ENCODE results near the gene CYB5D1. TPM values are rescaled to one million over a fixed set of nuclear protein-coding genes. Genes with fewer than 3 reads are reported as not detected.

CYB5D1 gene
- total RNA-seq, 1 experiment from 2014 or later = 6.1 TPM

DNA sequence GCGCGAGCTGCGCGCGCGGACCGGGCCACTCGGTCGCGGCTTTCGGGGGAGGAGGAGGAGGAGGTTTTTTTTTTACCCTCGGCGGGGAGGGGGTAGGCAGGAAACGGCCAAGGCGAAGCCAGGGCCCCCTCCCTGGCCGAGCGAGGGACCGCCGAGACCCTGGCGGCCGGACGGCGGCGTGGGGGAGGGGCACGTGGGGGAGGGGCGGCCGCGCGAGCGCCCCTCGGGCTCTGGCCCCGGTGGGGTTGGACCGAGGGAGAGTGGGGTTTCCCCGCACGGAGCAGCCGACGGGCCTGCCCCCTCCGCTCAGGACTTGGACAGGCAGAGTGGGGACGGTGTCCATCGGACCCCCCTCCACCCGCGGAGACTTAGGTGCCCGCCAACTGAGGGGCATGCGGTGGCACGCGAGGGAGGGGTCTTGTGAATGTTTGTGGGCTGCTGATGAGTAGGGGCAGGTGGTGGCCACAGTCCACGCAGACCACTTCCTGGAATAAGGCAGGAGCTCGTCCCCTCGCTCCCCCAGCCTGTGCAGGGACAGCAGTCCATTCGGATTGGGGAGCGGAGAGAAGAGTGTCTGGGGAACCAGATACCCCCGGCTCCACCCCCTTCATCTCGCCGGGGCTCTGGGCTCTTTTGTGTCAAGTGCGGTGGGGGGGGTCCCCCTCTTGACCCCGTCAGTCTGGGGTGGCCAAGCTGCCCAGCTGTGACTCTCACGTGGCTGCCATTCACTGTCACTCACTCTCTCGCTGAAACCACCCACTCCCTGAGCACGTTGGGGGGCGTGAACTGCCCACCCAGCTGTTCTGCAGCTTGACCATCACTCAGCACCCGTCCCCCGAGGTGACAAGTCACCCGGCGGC is 27.8 kb downstream of the CYB5D1 start:
- peak; percentile 57 for DNase-seq (ENCODE audit: low read depth)

DNA sequence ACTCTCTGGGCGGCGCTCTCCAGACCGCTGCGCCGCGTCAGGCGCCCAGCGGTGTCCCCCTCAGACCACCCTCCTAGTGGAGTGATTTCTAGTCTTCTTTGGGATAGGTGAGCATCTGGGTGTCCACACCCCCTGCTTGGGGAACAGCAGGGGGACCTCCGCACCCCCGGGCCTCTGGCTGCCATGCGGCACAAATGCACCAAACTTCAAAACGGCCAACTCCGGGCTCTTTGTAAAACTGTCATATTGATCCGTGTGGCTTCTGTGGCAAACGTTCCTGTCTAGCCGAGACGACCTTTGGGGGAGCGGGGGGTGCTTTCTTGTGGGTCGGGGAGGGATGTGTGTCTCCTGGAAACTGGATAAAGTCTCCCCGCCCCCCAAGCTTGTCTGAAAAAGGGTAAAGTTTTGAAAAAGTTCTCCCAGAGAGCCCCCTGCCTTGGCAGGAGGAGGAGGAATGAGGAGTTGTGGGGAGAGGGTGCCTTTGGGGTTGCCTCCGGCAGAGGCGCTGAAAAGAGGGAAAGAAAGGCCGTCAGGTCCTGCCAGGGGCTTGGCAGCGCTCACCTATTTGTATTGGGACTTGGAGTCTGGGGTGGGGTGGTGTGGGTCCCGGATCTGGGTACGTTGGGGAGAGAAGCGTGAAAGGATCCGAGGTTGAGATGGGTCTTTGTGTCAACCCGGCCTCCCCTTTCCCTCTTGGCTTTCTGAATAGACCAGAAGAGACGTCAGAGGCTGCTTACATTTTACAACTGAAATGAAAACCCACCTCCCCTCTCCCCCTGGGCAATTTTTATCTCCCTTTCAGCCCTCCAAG is 28.6 kb downstream of the CYB5D1 start:
- DNase-seq (ENCODE audit: low read depth) = peak; percentile 11

DNA sequence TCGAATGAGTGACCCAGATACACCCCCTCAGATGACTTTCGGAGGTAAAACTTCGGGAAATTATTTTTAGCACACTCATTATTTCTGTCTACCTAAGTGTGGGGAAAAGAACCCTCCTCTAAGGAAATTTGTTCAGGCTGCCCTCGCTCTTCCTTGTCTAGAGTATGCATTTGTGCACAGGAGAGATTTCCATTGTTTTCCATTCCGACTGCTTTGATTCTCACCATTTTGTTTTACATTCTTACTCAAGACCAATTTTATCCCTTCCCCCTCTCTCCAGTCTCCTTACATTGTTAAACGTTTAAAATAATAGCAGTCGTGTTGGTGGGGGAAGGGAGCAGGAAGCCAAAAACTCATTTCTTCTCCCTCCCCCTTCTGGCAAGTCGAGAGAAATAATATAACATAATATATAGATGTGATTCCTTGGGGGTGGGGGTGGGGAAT is 29.3 kb downstream of the CYB5D1 start:
- DNase-seq (ENCODE audit: low read depth) = no peak

GRCh38 chr17:7887482-7888183 is 29.8 kb downstream of the CYB5D1 start:
- DNase-seq (ENCODE audit: low read depth) = peak; percentile 94

GRCh38 chr17:7888184-7888920 is 30.5 kb downstream of the CYB5D1 start, which contains the start of gene CHD3:
CHD3 (plus strand) TSS chr17:7888789; CDS start chr17:7889001, 212 bp downstream.
- peak; percentile 9 for DNase-seq (ENCODE audit: low read depth)

DNA sequence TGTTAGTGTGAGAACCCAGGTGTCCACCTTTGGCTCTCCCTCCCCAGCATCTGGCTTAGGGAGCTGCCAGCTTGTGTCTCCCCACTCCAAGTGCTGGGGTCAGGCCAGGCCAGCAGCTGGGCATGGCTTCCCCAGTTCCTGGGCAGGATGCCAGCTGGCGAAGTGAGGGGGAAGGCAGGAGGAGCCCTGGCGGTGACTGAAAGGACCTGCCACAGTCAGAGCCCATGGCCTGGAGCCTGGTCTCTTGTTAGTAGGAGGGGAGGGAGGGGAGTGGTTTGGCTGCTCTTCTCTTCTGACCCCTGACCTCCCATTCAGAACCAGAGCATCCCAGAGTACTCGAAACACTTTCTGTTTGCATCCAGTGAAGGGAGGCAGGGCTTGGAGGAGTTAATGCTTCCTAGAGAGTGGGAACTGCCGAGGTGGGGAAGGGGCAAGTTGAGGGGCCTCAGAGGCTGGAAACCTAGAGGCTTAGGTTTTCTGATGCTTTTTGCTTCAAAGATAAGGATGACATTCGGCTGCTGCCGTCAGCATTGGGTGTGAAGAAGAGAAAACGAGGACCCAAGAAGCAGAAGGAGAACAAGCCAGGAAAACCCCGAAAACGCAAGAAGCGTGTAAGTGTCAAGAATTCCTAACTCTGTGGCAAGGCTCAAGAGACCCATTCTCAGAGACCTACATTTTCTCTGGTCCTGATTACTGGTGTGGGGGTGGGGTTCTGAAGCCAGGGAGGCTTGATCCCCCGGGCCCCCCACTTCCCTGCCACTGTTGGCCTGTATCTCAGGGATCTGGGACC is 31.6 kb downstream of the CYB5D1 start:
- DNase-seq (ENCODE audit: low read depth) = peak; percentile 97

- DNase-seq (ENCODE audit: low read depth) = no peak
Observed at GRCh38 chr17:7893187-7893880, 35.5 kb downstream of the CYB5D1 start.

- no peak for DNase-seq (ENCODE audit: low read depth)
Observed at GRCh38 chr17:7894226-7894625, 36.4 kb downstream of the CYB5D1 start.

- no peak for DNase-seq (ENCODE audit: low read depth)
Observed at GRCh38 chr17:7894866-7895265, 37.1 kb downstream of the CYB5D1 start.

- DNase-seq (ENCODE audit: low read depth) = no peak
Observed at GRCh38 chr17:7897090-7897489, 39.3 kb downstream of the CYB5D1 start.

GRCh38 chr17:7897773-7898172 is 40.0 kb downstream of the CYB5D1 start:
- DNase-seq (ENCODE audit: low read depth) = peak; percentile 61

DNA sequence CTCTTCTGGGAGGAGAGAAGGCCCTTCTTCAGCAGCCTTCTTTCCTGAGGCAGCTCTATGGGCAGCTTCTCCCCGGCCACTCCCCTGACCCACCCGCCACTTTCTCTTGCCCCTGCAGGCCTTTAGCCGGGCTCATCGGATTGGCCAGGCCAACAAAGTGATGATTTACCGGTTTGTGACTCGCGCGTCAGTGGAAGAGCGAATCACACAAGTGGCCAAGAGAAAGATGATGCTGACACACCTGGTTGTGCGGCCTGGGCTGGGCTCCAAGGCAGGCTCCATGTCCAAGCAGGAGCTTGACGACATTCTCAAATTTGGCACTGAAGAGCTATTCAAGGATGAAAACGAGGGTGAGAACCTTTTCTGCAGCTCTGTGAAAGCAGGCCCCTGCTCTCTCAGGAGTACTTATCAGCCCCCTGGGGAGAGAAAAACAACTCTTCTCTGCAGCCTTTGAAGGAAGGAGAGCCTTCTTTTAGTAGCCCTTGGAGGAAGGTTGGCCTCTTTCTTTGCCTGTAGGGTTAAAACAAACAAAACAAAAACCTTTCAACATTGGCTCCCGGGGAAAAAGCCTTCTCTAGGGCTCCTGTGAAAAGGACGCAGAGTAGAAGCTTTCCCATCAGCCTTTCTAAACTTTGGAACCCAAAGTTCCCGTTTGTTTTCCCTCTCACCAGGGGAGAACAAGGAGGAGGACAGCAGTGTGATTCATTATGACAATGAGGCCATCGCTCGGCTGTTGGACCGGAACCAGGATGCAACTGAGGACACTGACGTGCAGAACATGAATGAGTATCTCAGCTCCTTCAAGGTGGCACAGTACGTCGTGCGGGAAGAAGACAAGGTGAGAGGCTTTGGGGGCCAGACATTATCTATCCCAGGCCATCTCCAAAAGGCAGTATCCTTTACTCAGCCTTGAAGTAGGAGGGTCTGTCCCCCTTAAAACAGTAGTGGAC is 45.6 kb downstream of the CYB5D1 start:
- no peak for DNase-seq (ENCODE audit: low read depth)

DNA sequence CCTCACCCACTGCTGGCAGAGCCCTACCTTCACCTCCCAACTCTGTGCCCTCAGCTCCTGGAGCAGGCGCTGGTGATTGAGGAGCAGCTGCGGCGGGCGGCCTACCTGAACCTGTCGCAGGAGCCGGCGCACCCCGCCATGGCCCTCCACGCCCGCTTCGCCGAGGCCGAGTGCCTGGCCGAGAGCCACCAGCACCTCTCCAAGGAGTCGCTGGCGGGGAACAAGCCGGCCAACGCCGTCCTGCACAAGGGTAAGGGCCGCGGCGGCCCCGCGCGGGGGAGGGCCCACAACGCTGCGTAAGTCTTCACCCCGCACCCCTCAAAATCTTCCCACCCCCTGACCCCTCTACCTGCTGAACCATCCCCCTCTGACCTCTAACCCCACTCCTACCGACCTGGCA is 51.3 kb downstream of the CYB5D1 start:
- no peak for DNase-seq (ENCODE audit: low read depth)

DNA sequence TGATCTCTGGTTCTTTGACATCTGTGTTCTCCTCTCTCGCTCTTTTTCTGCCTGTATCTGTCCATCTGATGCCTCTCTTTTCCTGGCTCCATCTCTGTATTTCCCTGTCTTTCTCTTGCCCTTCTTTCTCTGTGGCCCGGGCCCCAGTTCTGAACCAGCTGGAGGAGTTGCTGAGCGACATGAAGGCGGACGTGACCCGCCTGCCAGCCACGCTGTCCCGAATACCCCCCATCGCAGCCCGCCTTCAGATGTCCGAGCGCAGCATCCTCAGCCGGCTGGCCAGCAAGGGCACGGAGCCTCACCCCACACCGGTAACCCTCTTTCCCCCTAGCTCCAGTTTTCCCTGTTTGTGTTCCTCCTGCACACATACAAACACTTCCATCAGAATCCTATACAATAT is 52.5 kb downstream of the CYB5D1 start:
- no peak for DNase-seq (ENCODE audit: low read depth)

DNA sequence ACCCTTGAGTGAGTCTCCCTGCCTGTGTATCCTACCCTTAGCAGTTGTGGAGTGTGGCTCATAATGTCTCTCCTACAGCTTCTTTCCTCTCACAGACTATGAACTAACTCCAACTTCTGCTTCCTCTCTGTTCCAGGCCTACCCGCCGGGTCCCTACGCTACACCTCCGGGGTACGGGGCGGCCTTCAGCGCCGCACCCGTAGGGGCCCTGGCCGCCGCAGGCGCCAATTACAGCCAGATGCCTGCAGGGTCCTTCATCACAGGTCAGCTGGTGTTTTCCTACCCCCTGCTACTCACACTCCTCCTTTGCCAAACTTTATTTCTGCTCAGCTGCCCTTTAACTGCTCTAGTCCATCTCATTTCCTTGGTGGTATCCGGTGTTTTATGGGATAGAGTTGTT is 52.9 kb downstream of the CYB5D1 start:
- DNase-seq (ENCODE audit: low read depth) = no peak

DNA sequence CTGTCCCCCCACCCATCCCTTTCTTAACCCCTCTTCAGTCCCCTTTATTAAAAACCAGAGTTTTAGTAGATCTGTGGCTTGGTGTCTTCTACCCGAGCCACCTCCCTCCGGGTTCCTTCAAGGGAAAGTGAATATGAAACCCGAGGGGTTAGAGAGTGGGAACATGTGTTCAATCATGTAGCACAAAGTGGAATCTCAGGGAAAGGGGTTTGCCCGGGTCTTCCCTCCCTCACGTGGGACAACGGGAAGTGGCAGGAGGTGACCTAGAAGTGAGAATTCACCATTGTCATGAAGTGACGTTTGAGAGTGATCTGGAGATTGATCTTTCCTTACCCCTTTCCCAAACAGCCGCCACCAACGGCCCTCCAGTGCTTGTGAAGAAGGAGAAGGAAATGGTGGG is 53.3 kb downstream of the CYB5D1 start:
- no peak for DNase-seq (ENCODE audit: low read depth)
